ENCODE results near the gene ODAD4.
"Not testable (repeated sequence)": the region's sequence is repeated elsewhere in the genome, so short reads cannot be mapped to it uniquely, and the experiment has no call there.

ODAD4 gene

DNA sequence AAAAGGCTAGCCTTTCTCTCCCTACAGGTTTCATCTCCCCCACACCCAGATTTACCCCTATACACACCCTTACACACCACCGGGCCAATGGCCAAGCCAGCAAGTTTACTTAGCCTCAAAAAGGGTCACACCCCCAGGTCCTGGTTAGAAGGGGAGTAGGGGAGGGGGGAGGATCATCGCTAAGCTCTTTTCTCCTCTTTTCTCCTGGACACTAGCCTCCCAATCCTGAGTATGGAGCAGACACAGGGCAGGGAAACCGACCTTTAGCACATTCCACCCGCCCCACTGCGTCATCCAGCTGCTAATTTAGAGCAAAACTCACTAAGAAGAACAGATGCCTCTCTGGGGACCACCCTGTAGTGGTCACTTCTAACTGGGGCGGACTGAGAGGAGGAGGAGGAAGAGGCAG lies 16.1 kb upstream of the ODAD4 start:
- DNase-seq = no peak

DNA sequence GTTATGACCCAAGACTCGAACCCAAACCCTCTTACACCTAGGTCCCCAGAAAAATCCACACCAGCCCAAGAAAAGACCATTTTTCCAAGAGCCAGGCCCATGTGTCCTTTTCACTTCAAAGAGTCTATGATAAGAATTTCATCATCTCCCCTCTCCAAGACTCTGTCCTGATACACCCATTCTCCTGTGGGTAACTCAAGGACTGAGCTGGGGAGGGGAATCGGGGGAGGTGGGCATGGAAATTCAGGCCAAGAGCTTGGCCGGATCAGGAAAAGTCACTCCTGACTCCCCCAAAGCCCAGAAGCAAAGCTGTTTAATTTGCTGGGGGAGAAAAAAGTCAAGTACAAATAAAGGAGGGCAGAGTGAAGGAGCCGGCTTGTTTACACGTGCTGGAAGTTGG lies 15.4 kb upstream of the ODAD4 start:
- no peak for DNase-seq

DNA sequence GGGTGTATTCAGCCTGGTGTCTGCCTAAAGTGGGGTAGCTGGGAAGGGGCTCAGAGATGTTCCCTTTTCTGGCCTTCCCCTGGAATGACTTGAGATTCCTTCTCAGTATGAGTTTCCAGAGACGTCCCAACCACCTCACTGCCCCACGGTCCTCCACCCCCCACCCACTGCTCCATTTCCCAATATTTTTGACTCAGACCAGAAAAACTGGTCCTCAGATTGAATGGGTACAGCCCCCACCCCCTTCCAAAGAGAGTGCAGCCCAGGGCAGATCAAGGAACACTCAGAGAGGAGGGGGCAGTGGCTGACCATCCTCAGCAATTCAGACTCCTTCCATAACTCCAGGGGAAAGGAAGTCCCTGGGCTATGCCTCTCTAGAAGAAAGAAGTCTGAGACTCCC lies 14.9 kb upstream of the ODAD4 start:
- DNase-seq = no peak

DNA sequence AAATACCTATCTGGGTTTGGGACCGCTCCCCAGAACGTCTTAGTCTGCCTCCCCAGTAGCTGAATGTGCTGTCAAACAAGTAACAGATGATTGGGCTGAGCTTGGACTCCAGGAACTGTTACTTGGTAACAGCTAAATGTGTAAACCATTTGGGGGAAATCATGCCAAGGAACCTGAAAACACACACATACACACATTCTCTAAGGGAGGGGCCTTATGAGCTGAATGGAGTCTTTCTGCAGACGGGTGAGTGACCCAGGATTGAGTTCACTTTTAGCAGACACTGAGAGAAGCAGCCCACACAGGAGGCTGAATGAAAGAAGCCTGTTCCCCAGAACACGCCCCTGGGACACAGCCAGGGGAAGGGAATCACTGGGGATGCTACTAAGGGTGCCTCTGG lies 13.2 kb upstream of the ODAD4 start:
- no peak for DNase-seq

DNA sequence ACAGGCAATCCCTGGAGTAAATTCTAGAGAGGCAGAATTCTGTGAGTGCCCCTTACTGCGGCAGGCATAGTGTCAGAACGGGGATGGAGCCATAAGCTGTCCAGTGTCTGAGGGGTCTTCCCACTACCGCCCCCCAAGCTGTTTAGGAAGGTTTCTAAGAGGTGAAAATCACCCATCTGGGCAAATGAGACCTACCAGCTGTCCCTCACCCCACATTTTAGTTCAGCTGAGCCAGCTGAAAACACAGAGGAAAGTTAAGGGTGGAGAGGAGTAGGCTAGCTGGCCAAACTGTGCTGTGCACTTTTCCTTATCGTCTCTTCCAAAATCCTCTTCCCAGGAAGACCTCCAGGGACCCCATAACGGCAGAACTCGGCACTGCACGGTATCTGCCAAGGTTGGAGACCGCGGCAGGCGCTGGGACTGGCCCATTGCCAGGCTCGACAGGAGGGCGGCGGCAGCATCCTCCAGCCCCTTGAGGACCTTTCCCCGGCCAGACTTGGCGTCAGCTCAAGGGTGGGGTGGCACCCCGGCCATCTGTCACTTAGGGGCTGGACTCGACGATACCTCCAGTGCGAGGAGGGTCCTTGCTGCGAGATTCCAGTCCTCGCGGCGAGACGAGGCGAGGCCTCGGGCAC lies 12.6 kb upstream of the ODAD4 start:
- no peak for DNase-seq

DNA sequence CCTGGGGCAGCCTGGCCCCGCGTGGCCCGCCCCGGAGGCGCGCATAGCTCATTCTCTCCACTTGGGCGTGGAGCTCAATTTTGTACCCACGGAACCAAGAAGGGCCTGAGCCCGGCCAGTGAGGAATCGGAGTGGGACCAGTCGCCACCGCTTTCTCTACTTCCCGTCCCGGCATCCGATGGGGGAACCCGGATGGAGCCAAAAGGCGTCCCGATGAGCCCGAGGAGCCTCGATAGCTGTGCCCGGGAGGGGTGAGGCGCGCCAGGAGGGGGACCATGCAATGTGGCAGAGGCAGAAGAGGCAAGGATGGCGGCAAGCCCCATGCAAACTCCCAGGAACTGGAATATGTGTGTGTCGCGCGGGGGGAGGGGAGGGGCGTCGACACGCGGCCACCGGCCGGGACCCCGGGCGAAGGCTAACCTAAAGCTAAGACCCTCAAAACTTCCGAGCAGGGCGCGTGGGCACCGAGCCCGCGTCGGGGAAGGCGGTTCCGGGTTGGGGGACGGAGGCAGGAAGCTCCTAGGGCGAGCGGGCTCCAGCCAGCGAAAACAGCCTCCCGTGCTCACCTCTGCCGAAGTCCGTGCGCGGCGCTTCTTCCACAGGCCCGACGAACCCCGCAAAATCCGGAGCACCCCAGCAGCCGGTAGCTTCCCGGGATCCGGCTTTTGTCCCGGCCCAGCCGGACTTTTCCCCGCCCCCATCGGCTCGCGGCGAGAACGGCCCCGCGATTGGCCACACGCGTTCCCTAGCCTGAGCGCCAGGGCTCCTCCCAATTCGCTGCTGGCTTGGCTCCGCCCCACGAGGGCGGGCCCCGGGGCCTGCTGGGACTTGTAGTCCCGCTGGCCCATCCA lies 11.9 kb upstream of the ODAD4 start, which contains the start of gene ACLY:
ACLY (minus strand) TSS at position 638 of the 851 bp plus-strand sequence. CDS start 5,078 bp downstream, outside the sequence.
- DNase-seq = peak; percentile 84 to 90

DNA sequence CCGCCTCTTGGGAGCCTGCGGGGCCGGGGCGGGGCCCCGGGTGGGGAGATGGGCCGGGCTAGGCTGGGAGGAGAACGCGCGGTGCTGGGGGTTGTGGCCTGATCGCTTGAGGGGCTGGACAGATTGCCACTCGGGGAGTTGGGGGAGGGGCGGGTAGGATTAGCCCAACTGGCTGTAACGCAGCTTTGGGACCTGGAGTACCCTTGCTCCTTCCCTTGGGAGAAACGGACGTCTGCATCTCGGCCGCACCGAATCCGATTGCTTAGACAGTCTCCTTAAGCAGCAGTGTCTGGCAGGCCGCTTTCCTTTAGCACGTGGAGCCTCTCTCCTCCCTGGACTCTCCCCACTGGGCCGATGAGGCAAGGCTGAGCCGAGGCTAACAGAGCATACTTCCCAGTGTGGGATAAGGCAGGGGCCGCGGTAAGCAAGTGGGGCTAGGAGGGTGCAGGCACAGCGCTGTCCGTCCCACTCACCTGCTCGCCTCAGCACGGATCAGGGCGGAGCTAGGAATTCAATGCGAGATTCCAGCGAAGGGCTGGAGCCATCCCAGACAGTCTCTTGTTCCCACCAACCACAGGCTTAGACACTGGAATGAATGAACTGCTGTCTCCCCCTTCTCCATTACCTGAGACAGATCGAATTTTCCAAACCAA lies 11.1 kb upstream of the ODAD4 start:
- no peak for DNase-seq

DNA sequence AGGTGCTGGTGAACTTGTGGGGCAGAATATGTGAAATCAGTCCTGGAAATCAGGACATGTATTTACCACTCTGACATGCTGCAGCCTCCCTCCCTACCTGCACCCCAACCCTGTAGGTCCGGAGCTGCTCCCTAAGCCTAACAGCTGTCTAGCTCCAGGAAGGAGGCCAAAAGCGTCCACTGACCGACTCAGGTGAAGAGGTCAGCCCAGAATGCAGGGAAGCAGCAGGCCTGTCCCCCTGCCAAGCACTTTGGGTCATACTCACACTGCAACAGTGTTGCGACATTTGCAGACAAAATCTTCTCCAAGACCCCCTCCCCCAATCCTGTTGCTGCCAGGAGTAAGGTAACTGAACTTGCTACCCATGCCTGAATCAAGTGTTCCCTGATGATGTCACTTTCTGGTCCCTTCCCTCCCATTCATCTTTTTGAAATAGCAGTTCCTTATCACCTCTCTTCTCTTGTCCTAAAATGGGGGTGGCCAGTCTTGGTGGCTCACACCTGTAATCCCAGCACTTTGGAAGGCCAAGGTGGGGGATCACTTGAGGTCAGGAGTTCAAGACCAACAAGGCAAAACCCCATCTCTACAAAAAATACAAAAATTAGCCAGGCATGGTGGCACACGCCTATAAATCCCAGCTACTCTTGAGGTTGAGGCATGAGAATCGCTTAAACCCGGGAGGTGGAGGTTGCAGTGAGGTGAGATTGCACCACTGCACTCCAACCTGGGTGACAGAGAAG lies 10.4 kb upstream of the ODAD4 start:
- no peak for DNase-seq

DNA sequence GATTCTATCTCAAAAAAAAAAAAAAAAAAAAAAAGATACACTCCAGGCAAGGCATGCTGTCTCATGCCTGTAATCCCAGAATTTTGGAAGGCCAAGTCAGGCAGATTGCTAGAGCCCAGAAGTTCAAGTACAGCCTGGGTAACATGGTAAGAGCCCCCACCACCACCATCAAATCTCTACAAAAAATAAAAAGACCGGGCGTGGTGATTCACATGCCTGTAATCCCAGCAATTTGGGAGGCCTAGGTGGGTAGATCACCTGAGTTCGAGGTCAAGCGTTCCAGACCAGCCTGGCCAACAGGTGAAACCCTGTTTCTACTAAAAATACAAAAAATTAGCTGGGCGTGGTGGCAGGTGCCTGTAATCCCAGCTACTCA lies 9.8 kb upstream of the ODAD4 start:
- no peak for DNase-seq

DNA sequence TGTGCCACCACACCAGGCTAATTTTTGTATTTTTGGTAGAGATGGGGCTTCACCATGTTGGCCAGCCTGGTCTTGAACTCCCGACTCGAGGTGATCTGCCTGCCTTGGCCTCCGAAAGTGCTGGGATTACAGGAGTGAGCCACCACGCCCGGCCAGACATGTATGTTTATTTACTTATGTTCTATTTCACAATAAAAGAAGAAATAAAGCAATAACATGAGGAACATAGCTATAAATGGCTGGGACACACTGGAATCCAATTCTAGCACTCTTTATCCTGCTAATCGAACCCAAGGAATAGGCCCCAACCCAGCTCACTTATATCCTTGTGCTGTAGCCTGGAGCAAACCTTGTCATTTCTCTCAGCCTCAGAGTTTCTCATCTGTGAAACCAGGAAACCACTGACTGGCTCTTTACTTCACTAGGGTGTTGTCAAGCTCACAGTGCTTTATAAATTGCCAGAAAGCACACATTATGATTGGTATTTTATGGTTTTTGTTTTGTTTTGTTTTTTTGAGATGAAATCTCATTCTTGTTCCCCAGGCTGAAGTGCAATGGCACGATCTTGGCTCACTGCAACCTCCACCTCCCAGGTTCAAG lies 4.3 kb upstream of the ODAD4 start:
- no peak for DNase-seq

DNA sequence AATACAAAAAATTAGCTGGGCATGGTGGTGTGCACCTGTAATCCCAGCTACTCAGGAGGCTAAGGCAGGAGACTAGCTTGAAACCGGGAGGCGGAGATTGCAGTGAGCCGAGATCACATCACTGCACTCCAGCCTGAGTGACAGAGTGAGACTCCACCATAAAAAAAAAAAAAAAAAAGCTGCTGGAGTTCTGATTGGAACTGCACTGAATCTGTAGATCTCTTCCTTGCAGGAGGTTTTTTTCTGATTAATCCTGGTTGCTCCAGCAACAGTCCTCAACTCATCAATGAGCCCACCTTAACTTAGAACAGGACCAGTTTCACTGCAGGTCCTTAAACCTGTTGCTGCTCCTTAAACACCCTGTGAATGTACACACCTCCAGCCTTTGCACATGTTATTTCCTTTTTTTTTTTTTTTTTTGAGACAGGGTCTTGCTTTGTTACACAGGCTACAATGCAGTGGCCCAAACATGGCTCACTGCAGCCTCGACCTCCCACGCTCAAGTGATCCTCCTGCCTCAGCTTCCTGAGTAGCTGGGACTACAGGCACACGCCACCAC lies 1.6 kb upstream of the ODAD4 start:
- DNase-seq = no peak

DNA sequence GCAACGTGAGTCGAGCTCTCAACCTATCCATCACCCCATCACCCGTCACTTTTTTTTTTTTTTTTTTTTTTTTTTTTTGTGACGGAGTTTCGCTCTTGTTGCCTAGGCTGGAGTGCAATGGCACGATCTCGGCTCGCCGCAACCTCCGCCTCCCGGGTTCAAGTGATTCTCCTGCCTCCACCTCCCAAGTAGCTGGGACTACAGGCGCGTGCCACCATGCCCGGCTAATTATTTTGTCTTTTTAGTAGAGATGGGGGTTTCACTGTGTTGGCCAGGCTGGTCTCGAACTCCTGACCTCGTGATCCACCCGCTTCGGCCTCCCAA lies 378 bp downstream of the ODAD4 start:
- DNase-seq = not testable (repeated sequence)

DNA sequence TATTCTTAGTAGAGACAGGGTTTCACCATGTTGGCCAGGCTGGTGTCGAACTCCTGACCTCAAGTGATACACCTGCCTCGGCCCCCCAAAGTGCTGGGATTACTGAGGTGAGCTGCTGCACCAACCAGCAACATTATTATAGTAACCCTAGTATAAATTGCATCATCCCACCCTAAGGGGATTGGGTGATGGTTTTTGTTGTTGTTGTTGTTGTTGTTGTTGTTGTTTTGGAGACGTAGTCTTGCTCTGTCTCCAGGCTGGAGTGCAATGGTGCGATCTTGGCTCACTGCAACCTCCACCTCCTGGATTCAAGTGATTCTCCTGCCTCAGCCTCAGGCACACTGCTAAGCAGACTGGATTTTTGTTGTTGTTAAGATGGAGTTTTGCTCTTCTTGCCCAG lies 1.3 kb downstream of the ODAD4 start:
- not testable (repeated sequence) for DNase-seq

DNA sequence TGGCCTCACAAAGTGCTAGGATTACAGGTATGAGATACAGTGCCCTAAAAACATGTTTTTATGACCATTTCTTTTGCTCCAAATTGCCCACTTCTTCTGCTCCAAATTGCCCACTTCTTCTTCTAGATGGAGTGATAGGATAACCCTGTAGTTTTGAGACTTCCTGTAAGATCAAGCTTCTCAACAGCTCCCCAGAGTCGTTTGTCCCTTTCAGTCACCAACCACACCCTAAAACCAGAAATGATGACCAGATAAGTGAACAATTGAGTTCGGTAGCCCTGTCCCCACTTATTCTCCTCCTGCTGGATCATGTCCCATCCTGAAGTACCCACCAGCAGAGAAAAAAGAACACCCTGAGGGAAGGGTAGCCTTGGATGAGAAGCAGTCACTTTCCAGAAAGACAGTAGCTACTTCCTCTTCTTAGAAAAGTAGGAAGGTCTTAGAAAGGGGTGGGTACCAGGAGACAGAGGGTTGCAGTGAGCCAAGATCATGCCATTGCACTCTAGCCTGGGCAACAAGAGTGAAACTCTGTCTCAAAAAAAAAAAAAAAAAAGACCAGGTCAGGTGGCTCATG lies 2.5 kb downstream of the ODAD4 start:
- peak; percentile 5 to 76 for DNase-seq

DNA sequence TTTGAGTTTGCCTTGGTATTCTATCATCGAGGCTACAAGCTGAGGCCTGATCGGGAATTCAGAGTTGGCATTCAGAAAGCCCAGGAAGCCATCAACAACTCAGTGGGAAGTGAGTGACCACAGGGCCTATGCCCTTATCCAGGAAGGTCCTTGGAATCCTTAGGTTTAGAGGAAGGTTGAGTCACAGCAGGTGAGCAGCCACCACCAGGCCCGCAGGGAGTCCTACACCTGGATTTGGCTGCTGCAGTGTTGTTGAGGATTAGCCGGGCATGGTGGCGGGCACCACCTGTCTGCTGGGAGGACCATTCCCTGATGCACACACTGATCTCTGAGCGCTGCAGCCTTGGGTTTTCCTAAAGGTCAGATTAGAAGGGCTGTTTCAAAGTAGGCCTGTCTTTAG lies 5.2 kb downstream of the ODAD4 start:
- DNase-seq = no peak

DNA sequence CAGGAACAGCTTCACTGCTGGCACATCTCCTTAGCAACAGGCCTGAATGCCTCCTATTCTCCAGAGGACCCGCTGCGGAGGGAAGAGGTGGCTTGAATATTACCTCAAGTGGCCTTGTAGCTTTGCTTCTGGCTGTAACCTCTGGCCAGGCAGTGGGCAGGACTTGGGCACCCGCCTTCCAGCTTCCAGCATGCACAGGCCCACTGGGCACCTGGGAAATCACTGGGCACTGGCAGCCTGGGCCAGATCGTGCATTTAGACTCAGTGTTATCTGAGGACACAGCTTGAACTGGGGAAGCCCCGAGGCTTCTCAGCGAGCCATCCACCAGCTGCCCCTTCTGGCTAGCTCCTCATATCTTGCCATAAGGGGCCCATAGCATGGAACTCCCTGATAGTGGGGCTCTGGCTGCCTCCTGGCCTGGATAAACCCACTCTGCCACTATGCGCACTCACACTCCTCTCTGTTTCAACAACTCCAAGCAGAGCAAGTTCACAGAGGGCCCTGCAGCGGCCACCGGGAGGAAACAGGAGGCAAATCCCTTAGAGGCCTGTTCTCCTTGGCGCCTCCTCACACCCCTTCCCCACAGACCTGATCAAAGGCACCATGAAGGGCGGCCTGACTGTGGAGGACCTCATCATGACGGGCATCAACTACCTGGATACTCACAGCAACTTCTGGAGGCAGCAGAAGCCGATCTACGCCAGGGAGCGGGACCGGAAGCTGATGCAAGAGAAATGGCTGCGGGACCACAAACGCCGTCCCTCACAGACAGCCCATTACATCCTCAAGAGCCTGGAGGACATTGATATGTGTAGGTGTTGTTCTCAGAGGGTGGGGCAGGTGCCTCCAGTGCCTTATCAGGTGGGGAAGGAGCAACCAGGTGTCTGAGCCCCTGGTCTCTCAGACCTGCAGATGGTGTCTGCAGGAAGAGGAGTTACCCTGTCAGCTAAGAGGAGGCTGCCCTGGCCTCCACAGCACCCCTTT lies 7.8 kb downstream of the ODAD4 start:
- no peak for DNase-seq

DNA sequence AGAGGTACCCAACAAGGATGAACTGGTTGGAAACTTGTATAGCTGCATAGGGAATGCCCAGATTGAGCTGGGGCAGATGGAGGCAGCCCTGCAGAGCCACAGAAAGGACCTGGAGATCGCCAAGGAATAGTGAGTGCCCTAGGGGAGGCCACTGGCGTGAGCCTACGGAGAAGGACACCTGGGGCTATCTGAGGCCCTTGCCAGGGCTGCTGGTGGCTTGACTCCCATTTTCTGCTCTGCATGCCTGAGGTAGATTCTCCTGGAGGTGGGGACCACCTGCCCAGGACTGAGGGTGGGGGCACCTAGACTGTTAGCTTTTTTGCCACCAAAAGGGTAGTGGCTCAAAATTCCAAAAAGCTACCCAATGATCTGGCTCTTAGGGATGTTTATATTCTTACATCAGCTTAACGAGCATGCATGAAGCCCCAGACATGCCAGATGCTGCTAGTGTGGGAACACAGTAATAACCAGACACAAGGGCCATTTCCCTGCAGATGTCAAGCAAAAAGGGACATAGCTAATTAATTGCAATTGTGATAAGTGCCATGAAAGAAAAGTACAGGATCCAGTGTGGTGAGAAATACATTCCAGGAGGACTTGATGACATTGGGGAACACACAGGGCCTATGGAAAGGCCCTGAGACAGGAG lies 8.8 kb downstream of the ODAD4 start:
- no peak for DNase-seq

DNA sequence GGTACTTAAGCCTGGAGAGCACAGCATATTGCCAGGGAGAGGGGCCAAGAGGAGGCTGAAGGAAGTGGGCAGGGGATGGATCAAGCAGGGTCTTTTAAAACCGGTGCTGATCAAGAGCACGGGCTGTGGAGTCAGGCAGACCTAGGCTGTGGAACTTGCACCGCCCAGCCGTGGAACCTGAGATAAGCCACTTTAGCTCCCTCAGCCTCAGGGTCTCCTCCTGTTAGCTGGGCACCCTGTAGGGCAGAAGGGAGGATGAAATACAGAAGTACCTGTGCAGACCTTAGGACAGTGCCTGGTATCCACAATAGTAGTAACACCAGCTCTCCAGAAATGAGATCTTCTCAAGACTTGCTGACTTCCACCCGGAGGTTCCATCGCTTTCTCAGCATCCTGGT lies 9.3 kb downstream of the ODAD4 start:
- DNase-seq = no peak

DNA sequence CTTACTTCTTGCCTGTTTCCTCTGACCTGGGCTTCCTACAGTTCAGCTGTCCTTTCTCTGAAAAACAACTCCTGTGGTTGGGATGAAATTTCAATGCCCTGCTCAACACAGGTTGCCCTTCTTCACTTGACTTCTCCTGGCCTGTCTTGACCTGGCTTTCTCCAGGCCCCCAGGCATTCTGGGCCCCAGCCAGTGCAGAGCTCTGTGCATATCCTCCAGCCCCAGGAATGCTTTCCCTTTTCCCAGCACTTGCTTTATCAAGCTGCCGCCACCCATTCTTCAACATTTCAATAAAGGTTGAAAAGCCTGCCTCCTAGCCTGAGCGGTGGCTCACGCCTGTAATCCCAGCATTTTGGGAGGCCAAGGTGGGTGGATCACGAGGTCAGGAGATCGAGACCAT lies 10.8 kb downstream of the ODAD4 start:
- no peak for DNase-seq

DNA sequence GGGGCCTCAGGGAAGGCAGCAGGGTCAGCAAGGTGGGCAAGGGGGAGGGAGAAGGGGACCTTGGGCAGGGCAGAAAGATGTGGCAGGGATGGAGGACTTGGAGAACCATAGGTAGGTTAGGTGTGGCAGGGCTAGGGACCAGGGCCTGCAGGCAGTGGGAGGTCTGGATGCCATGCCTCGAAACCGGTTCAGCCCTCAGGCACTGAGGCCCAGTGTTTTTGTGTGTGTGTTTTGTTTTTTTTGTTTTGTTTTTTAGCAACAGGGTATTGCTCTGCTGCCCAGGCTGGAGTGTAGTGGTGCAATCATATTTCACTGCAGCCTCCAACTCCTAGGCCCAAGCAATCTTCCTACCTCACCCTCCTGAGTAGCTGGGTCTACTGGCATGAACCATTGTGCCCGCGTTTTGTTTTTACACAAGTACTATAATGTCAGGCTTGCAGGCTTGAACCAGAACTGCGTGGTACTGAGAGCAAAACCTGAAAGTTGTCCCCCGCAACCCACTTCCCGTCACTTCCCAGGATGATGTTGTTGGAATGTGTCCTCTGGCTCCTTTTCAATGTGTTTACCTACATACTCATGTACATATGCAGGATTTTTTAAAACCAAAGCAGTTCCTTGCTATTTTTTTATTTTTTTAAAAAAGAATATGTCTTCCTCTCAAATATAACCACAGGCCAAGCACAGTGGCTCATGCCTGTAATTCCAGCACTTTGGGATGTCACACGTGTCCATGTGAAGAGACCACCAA lies 12.4 kb downstream of the ODAD4 start:
- no peak for DNase-seq
